HepG2 (cell line): ENCODE measurements around the gene TUBB4B. TPM values are rescaled to one million over a fixed set of nuclear protein-coding genes. Genes with fewer than 3 reads are reported as not detected.

ENCODE experiments used
- ATAC-seq: fragments of 200-7000 bp; cut with Tn5 transposase; 3 replicates; pipeline ENCODE4 v1.9.1; 2020; ENCODE audit warnings: mild to moderate bottlenecking, moderate library complexity
- BruUV-seq: library from RNA; stranded (reverse); fragments of 400-500 nt; replicated peaks from 2 replicates; lab custom pipeline; 2021; lab: Mats Ljungman, UMichigan
- CTCF ChIA-PET: fragments of 300-600 bp; formaldehyde crosslinking; extraction: SDS; loops from one replicate; lab custom pipeline; 2021; ENCODE audit warnings: low total read pairs, inconsistent platforms, low intra/inter-chr PET ratio; lab: Yijun Ruan, JAX
- POLR2A ChIA-PET: fragments of 350-600 bp; sonication (Branson Sonifier 250); formaldehyde crosslinking; loops from one replicate; lab custom pipeline; 2020; ENCODE audit warnings: antibody characterized with exemption, inconsistent platforms; lab: Yijun Ruan, JAX
- DNase-seq: peaks from one replicate; pipeline ENCODE4 v3.0.0-alpha.2; 2015; ENCODE audit warnings: low spot score
- FAIRE-seq: peaks from 3 replicates; lab custom pipeline; 2011; peaks lifted over from hg19 to GRCh38; lab: Jason Lieb, UNC
- H2AFZ ChIP-seq: one replicate; pipeline ENCODE4 v1.6.1; 2011; ENCODE audit warnings: low read length, inconsistent platforms
- H3K27ac ChIP-seq: fragments of 300-600 bp; 3 replicates; pipeline ENCODE4 v1.8.0; 2011; ENCODE audit warnings: mixed run types, mild to moderate bottlenecking, mixed read lengths, low read length, inconsistent platforms; ENCODE audit not compliant: insufficient read depth; ENCODE audit errors: extremely low read length
- H3K27me3 ChIP-seq, 2 experiments: fragments of 200-600 bp in 1 of 2; 2 replicates in 1 of 2; 3 replicates in 1 of 2; pipeline versions ENCODE4 v1.6.0 to v1.8.0; 2011; ENCODE audit warnings: low read length in 2 of 2, mild to moderate bottlenecking in 2 of 2, moderate library complexity in 2 of 2, inconsistent platforms in 1 of 2; ENCODE audit not compliant: insufficient read depth in 2 of 2, control insufficient read depth in 1 of 2
- H3K36me3 ChIP-seq, 2 experiments: fragments of 200-600 bp in 1 of 2; replicated peaks in 1 of 2; 2 replicates in 1 of 2; 3 replicates in 1 of 2; pipeline versions ENCODE4 v1.5.1 to v1.8.0; 2011; ENCODE audit warnings: low read length in 2 of 2, inconsistent platforms in 1 of 2; ENCODE audit not compliant: insufficient read depth in 2 of 2, control insufficient read depth in 1 of 2
- H3K4me1 ChIP-seq: 2 replicates; pipeline ENCODE4 v1.5.1; 2012; ENCODE audit warnings: low read length, inconsistent platforms; ENCODE audit not compliant: insufficient read depth
- H3K4me2 ChIP-seq: 2 replicates; pipeline ENCODE4 v1.6.0; 2011; ENCODE audit warnings: low read depth, low read length, inconsistent platforms
- H3K4me3 ChIP-seq, 3 experiments: fragments of 200-600 bp in 1 of 3; sonication (generic), shearing (Covaris generic) in 1 of 3; replicated peaks in 1 of 3; 2 replicates each; pipeline ENCODE4 v1.5.1; 2011 to 2016; ENCODE audit warnings: low read length in 3 of 3, inconsistent platforms in 2 of 3, low read depth in 2 of 3, mild to moderate bottlenecking in 2 of 3, control low read depth in 1 of 3, mixed read lengths in 1 of 3; ENCODE audit not compliant: insufficient read depth in 1 of 3
- H3K79me2 ChIP-seq: one replicate; pipeline ENCODE4 v1.6.1; 2011; ENCODE audit warnings: low read length, inconsistent platforms; ENCODE audit not compliant: insufficient read depth
- H3K9ac ChIP-seq: 2 replicates; pipeline ENCODE4 v1.6.0; 2011; ENCODE audit warnings: mild to moderate bottlenecking, low read depth, low read length, inconsistent platforms; ENCODE audit not compliant: insufficient read depth
- H3K9me3 ChIP-seq: 2 replicates; pipeline ENCODE4 v1.5.1; 2012; ENCODE audit warnings: mild to moderate bottlenecking, low read length
- H4K20me1 ChIP-seq: 2 replicates; pipeline ENCODE4 v1.6.0; 2011; ENCODE audit warnings: inconsistent platforms, mild to moderate bottlenecking, low read length, moderate library complexity; ENCODE audit not compliant: insufficient read depth
- KMT2A ChIP-seq: sonication (generic); formaldehyde crosslinking; IDR thresholded peaks from 2 replicates; pipeline ENCODE4 v1.4.0; 2020; ENCODE audit warnings: missing genetic modification reagents
- NFYB ChIP-seq: sonication (generic); formaldehyde crosslinking; IDR thresholded peaks from 2 replicates; pipeline ENCODE4 v1.4.0; 2020; ENCODE audit warnings: missing genetic modification reagents
- RBFOX2 ChIP-seq: fragments of 200-400 bp; formaldehyde crosslinking; IDR thresholded peaks from 2 replicates; pipeline ENCODE4 v1.6.1; 2017; ENCODE audit warnings: low read depth, mild to moderate bottlenecking, low read length
- ZC3H13 ChIP-seq: sonication (generic); formaldehyde crosslinking; IDR thresholded peaks from 2 replicates; pipeline ENCODE4 v1.8.1; 2023; ENCODE audit warnings: mild to moderate bottlenecking, missing genetic modification reagents, moderate library complexity
- WGBS: methylation state at CpG from one replicate; pipeline ENCODE4 v1.1.6; 2017; ENCODE audit warnings: low lambda C conversion rate; 5-methylcytosine and 5-hydroxymethylcytosine counted together
- in situ Hi-C: cut with HindIII; loops from 2 replicates; pipeline ENCODE4 v1.10.0; 2017; ENCODE audit warnings: low pct_unique_long_range_greater_than_20kb; ENCODE audit not compliant: extremely low pct_ligation_motif_present
- intact Hi-C: fragments of 100-400 bp; cut with micrococcal nuclease; formaldehyde crosslinking; loops from one replicate; pipeline ENCODE4 v1.10.0; 2022; ENCODE audit not compliant: unreplicated experiment
- polyA plus RNA-seq, 8 experiments: library from polyadenylated mRNA; depleted of rRNA in 3 of 8; stranded (reverse) in 7 of 8; unstranded in 1 of 8; fragments of >200 nt; fragmentation: Illumina TruSeq in 4 of 8; extraction: Trizol in 4 of 8; gene quantifications; 2 replicates each; pipeline versions ENCODE4 v1.2.1 to v1.2.3, GENCODE V29; 2011 to 2016; ENCODE audit warnings: low read depth in 4 of 8, missing spikeins in 1 of 8, mixed read lengths in 1 of 8; ENCODE audit not compliant: insufficient read depth in 1 of 8
- total RNA-seq, 5 experiments: library from RNA; depleted of rRNA; stranded (reverse); fragments of >200 nt; fragmentation: Illumina TruSeq; extraction: Trizol; gene quantifications; 2 replicates each; pipeline ENCODE4 v1.2.3, GENCODE V29; 2016; ENCODE audit warnings: low read depth in 1 of 5

TUBB4B gene
- total and polyA plus RNA-seq, 2 of the 13 experiments (the other 11 are each of a cell fraction or from before 2014, with no cell fraction given), result 182 to 412 TPM

- ChIA-PET POLR2A (no interaction called here), CTCF (no interaction called here)
- in situ Hi-C loops (loop anchor here (10.0 kb wide), 1 partner anchor 244 kb away; no protein-coding TSS in a partner anchor), intact Hi-C loops (no loop called here)
- Histone ChIP-seq H2AFZ (no peak overlapping the region), H3K27me3 (no peaks in the 10 kb centered on the region; a peak in 1 of 5 replicates), H3K4me3 (no peak overlapping the region), H3K9me3 (no peaks in the 10 kb centered on the region), H3K4me1 (peaks cover 14% of the 10 kb centered on the region), H3K4me2 (no peak overlapping the region), H4K20me1 (no peaks in the 10 kb centered on the region), H3K9ac (no peak overlapping the region), H3K27ac (no peak overlapping the region), H3K36me3 (peaks cover 0 to 7% of the 10 kb centered on the region in 2 experiments; a peak in 2 of 5 replicates), H3K79me2 (peaks cover 6% of the 10 kb centered on the region)
- no TSS peak for BruUV-seq
- TF ChIP-seq RBFOX2 (0 out of 2 replicates have a peak, but pooled peaks have one; percentile 21), ZC3H13 (CRISPR knock-in tag) (peak; percentile 38; the same call in 1 of the 2 replicates), NFYB (CRISPR knock-in tag) (no peak)
- DNase-seq (no peak), ATAC-seq (no peak), FAIRE-seq (no peak)
- 99% methylated on average over 66 of the region's 85 CpGs for WGBS
Observed at GRCh38 chr9:137280474-137281344, 39.6 kb downstream of the TUBB4B start.

GRCh38 chr9:137281345-137282116 is 40.4 kb downstream of the TUBB4B start:
- intact Hi-C loops (no loop called here), in situ Hi-C loops (loop anchor here (10.0 kb wide), 1 partner anchor 243 kb away; no protein-coding TSS in a partner anchor)
- no peak overlapping the region for H3K9ac ChIP-seq
- ATAC-seq (no peak), DNase-seq (no peak), FAIRE-seq (no peak)
- H4K20me1 ChIP-seq, result no peaks in the 10 kb centered on the region
- H3K36me3 ChIP-seq, result peaks cover 0 to 7% of the 10 kb centered on the region in 2 experiments; a peak in 2 of 5 replicates
- H3K4me2 ChIP-seq, result no peak overlapping the region
- H3K27ac ChIP-seq, result no peak overlapping the region
- TF ChIP-seq KMT2A (CRISPR knock-in tag) (no peak), RBFOX2 (0 out of 2 replicates have a peak, but pooled peaks have one; percentile 24)
- H2AFZ ChIP-seq, result no peak overlapping the region
- H3K9me3 ChIP-seq, result no peaks in the 10 kb centered on the region
- ChIA-PET CTCF (no interaction called here), POLR2A (no interaction called here)
- whole genome bisulfite sequencing, result 95% methylated on average over 22 of the region's 39 CpGs
- no TSS peak for BruUV-seq
- peaks cover 6% of the 10 kb centered on the region for H3K79me2 ChIP-seq
- H3K4me3 ChIP-seq, result no peak overlapping the region
- peaks cover 7% of the 10 kb centered on the region; the same call in 1 of the 2 replicates for H3K4me1 ChIP-seq
- no peaks in the 10 kb centered on the region; a peak in 1 of 5 replicates for H3K27me3 ChIP-seq
